HG02981 (cell line): Measurements from ENCODE around the gene AHCTF1.
"Not testable (repeated sequence)": the region's sequence is repeated elsewhere in the genome, so short reads cannot be mapped to it uniquely, and the experiment has no call there.

Experiments used
- ATAC-seq: cut with Tn5 transposase; IDR thresholded peaks from one replicate; pipeline ENCODE4 v1.9.1; 2021; ENCODE audit warnings: mild to moderate bottlenecking, moderate library complexity; ENCODE audit not compliant: unreplicated experiment

AHCTF1 gene

DNA sequence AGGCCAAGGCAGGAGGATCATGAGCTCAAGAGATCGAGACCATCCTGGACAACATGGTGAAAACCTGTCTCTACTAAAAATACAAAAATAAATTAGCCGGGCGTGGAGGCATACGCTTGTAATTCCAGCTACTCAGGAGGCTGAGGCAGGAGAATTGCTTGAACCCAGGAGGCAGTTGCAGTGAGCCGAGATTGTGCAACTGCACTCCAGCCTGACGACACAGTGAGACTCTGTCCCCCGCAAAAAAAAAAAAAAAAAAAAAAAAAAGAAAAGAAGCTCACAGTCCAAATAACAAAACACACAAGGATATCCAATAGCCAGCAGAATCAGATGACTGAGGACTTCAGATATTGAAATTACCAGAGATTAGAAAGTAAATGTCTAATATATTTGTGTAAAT lies 11.8 kb downstream of the AHCTF1 start:
- ATAC-seq = no peak

DNA sequence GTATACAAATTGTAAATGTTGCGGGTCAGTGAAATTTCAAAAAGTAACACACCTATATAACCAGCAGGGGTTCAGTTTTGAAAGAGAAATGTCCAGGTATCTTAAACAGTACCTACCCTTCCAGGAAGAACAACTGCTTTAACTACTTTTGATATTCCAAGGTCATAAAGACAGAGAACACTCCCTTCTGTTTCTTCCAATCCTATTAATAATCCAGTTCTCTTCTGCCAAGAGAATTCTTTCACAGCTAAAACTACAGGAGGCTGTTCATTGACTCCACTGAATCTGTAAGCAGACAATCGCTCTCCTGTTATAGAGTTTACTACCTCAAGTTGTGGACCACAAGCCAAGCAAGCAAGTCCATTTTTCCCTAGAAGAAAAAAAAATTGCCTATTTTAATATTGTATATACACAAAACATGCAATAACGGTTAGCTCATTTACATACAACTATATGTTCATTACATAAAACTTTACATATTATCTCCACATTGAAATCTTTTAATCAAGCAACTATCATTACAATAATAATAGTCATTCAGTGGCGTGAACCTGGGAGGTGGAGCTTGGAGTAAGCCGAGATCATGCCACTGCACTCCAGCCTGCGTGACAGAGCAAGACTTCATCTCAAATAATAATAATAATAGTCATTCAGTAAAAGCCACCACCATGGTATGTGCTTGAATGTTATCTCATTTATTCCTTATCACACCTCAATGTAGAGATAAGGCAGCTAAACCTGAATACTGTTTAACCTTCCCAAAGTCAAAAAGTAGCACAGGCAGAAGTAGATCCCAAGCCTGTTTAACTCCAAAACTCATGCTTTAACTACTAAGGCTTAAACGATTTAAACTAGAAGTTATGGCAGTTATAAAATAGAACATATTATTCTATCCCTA lies 15.5 kb downstream of the AHCTF1 start:
- ATAC-seq = not testable (repeated sequence)

DNA sequence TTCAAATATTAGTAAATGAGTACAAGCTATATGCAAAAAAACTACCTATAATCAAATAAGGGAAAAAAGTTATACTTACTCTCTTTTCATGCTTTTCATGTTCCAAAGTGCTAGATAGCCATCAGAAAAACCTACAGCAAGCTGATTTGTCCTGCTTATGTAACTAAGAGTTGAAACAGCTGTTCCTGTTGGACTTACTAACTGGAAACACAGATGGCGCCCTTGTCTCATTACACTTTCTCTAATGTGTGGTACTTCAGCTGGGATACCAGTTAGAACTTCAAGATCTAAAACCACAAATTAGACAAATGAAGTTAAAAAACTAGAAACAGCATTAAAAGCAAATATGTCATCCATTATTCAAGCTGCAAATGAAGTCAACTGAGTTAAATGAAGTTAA lies 24.3 kb downstream of the AHCTF1 start:
- peak; percentile 65 for ATAC-seq

DNA sequence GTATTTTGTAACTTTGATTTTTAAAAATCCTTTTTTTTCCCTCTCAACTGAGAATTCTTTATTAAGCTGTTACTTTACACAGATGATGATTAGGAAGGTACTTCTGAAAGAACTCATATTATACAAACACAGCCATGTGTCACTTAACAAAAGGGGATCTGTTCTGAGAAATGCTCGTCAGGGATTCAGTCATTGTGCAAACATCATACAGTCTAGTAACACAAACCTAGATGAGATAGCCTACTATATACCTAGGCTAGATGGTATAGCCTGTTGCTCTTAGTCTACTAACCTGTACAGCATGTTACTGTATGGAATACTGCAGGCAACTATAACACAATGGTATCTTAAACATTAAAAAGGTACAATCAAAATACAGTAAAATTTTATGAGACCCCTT lies 24.9 kb downstream of the AHCTF1 start:
- ATAC-seq = no peak

DNA sequence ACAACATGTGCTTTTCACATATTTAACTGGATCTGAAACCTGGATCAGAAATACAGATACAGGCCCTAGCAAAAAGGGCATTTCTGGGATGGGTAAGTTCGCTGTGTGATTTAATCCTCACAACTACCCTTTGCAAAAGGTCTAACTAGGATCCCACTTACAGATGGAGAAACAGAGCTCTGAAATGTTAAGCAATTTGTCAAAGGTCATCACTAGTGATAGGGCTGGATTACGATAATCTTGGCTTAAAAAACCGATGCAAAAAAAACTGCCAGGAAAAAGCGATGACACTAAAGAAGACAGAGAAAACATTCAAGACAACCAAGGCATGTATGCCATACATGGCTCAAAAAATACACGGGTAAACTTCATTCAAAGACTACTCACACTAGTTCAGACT lies 29.9 kb downstream of the AHCTF1 start:
- ATAC-seq = no peak

DNA sequence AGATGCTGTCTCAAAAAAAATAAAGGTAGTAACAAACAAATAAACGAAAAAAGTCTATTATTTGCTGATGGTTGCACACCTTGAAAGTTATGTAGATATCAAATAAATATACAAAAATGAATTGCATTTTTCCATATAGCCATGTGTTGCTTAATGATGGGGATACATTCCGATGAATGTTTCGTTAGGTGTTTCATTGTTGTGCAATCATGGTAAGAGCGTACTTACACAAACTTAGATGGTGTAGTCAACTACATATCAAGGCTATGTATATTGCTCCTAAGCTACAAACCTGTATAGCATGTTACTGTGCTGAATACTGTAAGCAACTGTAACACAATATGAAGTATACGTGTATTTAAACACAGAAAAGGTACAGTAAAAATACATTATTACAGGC lies 34.4 kb downstream of the AHCTF1 start:
- no peak for ATAC-seq

DNA sequence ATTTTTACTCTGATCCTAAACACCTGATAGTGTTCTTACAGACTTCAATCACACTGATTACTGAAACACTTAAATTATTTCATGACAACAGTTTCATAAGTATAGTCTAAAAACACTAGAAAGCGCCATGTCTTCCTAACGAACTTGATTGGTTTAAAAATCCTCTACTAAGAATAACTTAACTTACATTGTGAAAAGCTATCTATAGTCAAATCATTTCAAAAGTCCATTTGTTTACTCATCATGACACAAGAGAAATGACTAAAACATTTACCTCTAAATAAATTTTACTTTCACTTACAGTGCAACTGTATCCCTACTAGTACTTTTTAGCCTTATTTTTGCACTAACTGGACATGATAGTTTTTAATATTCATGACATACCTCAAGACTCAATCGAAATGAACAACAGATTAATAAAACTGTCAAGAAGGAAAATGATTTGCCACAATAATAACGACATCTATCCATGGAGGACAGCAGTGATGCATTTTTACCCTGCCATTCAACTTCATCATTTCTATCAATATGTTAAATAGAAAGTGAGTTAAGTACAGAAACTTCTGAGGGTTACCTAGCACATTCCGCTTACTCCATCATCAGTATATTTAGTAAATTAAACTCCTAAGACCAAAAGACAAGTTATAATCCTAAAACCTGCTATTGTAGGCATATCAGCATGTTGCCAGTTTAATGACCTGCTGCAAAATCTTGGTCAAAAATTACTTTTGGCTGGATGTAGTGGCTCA lies 38.4 kb downstream of the AHCTF1 start:
- peak; percentile 73 for ATAC-seq

DNA sequence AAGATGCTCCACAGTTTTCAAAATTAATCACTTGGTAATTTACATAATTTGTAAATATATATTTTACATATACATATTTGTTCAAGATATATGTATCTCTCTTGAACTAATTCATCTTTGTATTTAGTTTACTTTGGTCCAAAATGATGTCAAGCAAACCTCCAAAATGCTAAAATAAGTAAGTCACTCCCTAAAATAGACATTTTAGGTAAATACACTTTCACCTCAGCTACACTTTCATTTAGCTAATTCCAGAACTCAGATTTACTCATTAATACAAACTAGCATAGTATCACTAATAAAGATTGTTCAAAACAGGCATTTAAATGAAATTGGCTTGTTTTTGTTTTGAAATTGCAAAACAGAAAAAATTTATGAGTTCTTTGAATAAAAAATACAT lies 40.6 kb downstream of the AHCTF1 start:
- ATAC-seq = no peak

DNA sequence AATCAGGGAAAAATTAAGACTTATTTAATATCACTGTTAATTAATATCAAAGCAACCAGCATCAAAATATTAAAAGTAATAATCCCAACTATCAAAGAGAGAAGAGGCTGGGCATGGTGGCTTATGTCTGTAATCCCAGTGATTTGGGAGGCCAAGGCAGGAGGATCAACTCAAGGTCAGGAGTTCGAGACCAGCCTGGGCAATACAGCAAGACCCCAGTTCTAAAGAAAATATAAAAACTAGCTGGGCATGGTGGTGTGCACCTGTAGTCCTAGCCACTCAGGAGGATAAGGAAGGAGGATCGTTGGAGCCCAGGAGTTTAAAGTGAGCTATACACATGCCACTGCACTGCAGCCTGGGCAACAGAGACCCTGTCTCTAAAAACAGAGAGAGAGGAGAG lies 43.2 kb downstream of the AHCTF1 start:
- no peak for ATAC-seq

DNA sequence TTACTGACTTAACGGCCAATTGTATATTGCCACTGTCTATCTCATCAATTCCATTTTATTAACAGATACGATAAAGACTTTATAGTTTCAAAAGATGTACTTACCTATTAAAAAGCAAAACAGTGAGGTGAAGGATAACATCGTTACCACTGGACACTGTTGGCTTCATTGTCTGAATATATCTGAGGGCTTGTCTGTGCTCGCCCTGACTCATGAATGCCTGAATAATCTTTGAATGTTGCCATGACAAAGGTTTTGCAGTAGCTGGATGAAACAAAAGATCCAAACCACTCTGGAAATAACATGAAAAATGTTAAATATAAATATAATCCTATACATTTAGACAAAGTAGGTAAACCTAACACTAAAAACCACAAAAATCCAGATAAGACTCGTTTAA lies 46.4 kb downstream of the AHCTF1 start:
- not testable (repeated sequence) for ATAC-seq

DNA sequence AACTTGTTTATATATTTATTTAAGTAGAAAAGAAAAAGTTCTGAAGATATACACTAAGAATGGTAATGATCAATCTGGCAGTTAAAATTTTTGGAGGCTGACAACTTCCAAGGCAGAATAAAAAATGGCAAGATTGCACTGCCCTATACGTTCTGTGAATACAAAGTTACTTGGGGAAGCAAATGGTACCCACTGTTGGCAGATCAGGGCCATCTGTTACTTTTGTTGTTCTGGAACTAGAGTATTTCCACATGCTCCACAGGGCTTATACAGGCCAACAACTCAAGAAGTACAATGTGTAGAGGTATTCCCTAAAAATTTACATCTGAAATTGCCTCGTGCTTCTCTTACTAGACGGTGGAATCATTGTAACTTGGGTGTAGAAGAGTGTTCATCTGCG lies 53.2 kb downstream of the AHCTF1 start:
- no peak for ATAC-seq

DNA sequence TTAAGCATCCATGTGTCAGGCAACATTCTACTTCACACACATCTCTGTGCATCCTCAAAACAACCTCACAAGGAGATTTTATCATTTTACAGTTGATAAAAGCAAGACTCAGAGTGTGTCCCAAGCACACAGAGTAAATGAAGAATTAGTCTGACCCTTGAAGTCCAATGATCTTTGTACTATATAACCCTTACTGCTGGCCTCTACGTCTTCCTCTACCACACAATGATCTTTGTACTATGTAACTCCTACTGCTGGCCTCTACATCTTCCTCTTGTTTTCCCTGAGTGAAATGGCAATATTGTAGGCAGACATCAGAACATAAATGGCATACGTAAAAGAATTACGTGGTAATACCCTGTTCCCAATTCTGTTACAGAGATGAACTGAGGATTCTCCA lies 55.3 kb downstream of the AHCTF1 start:
- no peak for ATAC-seq

DNA sequence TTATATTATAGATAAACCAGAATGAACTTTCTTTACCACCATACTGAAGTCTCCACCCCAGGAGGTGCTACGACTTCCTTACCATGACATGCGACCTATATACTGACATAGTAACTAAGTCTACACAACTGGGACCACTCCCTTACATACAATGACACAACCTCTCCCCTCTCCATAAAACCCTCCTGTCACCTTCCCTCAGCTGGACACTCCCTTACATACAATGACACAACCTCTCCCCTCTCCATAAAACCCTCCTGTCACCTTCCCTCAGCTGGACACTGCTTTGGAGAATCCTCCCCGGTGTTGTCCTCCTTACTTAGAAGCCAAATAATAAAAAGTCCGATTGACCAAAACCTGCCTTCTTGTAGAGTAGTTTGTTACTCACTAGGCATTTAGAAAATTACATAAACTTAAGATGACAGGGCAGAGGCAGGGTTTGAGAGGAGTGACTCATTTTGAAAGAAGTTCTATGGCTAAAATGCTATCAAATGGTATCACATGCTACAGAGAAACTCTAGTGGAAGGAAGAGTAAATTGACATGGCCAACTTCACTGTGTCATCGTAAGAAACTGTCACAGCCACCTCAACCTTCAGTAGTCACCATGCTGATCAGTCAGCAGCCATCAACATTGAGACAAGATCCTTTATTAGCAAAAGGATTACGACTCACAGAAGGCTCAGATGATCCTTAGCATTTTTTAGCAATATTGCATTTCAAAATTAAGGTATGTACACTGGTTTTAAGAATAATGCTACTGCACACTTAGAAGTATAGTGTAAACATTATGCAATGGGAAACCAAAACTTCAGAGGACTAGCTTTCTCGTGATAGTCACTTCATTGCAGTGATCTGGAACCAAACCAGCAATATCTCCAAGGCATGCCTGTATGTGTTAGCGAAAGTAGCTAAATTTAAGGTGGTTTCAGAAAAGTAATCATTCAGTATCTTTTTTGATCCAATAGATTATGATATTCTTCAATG lies 56.4 kb downstream of the AHCTF1 start:
- peak; percentile 72 for ATAC-seq

DNA sequence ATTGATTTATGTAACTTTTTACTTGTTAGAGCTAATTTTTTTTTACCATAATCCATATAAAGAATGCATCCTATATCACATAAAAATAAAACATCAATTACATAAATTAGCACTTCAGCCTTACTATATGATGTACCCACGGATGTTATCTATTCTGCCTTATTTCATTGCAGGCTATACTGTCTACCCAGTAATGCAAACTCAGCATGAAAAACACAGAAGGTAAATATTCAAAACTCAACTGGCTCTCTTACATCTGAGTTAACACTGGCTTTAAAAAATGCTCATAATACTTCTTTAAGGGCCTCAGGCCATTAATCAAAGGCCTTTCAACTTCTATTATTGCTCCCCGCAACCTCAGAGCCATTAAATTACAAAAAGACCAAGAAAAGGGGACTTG lies 65.8 kb downstream of the AHCTF1 start:
- no peak for ATAC-seq

DNA sequence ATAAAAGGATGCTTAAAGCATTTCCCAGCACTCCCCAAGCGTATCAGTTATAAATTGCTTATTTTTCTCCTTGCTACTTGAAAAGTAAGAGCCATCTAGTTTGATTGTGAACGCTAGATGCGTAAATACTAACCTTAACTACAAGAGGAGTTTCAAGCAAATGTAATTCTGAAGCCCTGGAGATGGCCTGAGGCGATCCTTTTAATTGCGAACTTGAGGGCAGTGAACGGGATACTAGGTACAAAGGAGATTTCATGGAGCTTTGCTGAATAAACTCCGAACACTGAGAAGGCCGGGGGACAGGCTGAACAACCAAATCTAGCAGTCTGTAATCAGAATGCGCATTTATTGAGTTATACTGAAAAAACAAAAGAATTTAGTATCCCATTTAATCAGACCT lies 68.0 kb downstream of the AHCTF1 start:
- ATAC-seq = not testable (repeated sequence)

DNA sequence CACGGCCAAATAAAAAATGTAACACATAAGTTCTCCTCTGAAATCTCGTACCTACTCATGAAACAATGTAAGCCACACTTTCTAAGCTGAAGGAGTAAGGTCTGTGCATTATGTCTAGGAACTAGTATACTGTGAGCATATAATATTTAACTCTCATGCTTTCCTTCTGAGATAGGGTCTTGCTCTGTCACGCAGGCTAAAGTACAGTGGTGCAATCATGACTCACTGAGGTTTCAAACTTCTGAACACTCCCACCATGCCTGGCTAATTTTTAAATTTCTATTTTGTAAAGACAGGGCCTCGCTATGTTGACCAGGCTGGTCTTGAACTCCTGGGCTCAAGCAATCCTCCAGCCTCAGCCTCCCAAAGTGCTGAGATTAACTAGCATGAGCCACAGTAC lies 71.3 kb downstream of the AHCTF1 start:
- no peak for ATAC-seq

DNA sequence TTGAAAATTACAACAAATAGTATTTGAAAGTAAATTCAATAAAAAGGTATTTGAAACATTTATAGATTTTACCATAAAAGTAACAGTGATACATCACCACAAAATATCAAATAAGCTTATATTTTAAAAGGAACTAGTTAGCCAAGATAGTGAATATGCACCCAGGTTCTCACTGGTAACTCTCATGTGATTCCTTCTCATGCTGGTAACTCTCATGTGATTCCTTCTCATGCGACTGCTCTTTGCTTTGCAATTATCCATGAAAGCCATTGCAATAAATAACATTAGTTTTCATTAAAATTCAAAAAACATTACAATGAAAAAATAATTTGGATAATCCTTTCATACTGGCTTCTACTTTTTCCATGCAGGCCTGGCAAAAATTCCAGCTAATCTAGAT lies 75.4 kb downstream of the AHCTF1 start:
- ATAC-seq = no peak

DNA sequence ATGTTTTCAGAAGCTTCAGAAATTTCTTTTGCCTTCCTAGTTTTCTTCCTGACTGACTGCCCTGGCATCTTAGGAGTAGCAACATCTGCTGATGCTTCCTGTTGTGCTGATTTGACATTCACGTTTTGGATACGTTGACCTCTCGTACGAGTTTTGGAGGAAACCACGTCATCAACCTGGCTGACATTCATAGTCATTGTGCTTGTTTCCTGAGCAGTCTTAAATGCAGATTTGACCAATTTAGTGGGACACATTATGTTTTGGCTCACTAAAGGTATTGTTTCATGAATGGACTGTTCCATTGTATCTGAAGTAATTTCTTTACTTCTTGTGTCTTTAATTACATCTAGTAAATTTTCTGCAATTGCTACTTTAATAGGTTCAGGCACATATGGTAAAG lies 81.1 kb downstream of the AHCTF1 start:
- not testable (repeated sequence) for ATAC-seq

DNA sequence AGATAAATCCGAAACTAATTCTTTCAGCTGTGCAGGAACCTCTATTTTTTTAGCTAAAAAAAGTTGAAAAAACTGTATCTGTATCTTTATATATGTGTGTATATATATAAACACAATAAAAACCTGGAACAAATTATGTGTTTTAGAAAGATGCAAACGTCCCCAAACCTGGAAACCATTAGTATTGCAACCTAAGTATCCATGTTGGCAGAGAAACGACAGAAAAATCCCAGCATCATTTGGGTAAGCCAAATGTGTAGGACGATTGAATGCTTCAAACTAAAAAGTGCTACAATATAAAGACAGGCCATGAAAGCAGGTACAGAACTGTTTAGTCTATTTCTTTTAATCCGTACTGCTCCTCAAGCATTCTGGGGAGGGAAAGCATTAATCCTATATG lies 87.9 kb downstream of the AHCTF1 start:
- ATAC-seq = no peak

DNA sequence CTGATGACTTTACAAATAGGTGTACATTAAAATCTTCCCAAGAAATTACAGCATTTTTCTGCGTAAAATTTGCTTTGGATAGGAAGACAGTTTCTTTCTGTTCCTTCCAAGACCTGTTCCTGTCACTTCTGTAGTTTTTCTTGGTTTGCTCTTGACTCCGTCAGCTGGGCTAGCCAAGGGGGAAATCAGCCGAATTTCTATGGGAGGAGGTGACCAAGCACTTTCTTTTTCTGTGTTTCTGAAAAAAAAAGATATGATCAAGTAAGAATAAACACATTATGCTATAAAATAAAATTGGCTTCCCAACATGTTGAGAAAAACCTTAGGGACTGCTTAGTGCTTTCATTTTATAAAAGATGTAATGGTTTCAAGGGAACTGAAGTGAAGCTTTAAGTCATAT lies 91.0 kb downstream of the AHCTF1 start:
- ATAC-seq = not testable (repeated sequence)

DNA sequence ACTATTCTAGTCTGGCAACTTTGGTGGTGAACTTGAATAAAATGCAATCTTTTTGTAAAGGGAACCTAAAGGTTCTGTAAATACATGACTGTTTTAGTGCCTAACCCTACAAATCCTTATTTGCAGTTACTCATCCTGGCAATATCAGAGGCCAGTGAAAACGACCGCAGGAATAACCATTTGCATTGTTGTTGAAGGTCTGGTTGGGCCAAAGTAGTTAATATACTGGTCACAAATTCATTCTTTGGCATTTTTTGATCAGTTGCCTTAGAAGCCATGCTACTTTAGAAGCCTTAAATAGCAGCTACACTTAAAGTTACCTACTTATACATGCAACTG lies 93.7 kb downstream of the AHCTF1 start:
- ATAC-seq = no peak
